Sigmoid colon (tissue), 7 donors: ENCODE measurements around the gene ARSJ. TPM values are rescaled to one million over a fixed set of nuclear protein-coding genes. Genes with fewer than 3 reads are reported as not detected.

ENCODE experiments used
- DNase-seq: peaks from one replicate; pipeline ENCODE4 v3.0.0-alpha.2; 2019
- H3K27ac ChIP-seq, 4 donors: fragments of 200-600 bp; sonication (generic); one replicate each; pipeline ENCODE4 v1.5.1; 2016 to 2019; ENCODE audit warnings: mild to moderate bottlenecking in 1 of 4
- H3K27me3 ChIP-seq, 3 donors: fragments of 200-600 bp; sonication (generic); one replicate each; pipeline ENCODE4 v1.5.1; 2019; ENCODE audit warnings: mild to moderate bottlenecking in 1 of 3
- H3K36me3 ChIP-seq, 4 donors: fragments of 200-600 bp; sonication (generic); one replicate each; pipeline ENCODE4 v1.5.1; 2016 to 2019
- H3K4me1 ChIP-seq, 4 donors: fragments of 200-600 bp; sonication (generic); one replicate each; pipeline ENCODE4 v1.5.1; 2017 to 2019
- H3K4me3 ChIP-seq, 4 donors: fragments of 200-600 bp; sonication (generic); one replicate each; pipeline ENCODE4 v1.5.1; 2017 to 2019; ENCODE audit warnings: mild to moderate bottlenecking in 2 of 4, moderate library complexity in 1 of 4
- H3K9me3 ChIP-seq, 4 donors: fragments of 200-600 bp in 3 of 4; sonication (generic) in 3 of 4; one replicate each; pipeline versions ENCODE4 v1.5.1 to v1.6.1; 2013 to 2019
- CTCF ChIP-seq, 4 experiments: fragments of 450-650 bp in 3 of 4; fragments of 200-600 bp in 1 of 4; IDR thresholded peaks; one replicate each; pipeline ENCODE4 v1.5.1; 2016 to 2019; ENCODE audit warnings: antibody characterized with exemption in 4 of 4, mild to moderate bottlenecking in 3 of 4, moderate library complexity in 2 of 4
- EP300 ChIP-seq, 4 donors: sonication (generic); formaldehyde crosslinking; IDR thresholded peaks; one replicate each; pipeline ENCODE4 v1.6.1; 2017; ENCODE audit warnings: antibody characterized with exemption in 4 of 4
- POLR2A ChIP-seq, 2 donors: fragments of 450-650 bp; IDR thresholded peaks; one replicate each; pipeline ENCODE4 v1.6.1; 2016; ENCODE audit warnings: antibody characterized with exemption in 2 of 2, mild to moderate bottlenecking in 2 of 2, moderate library complexity in 2 of 2
- POLR2AphosphoS5 ChIP-seq, 4 donors: sonication (generic); formaldehyde crosslinking; IDR thresholded peaks; one replicate each; pipeline ENCODE4 v1.6.1; 2017; ENCODE audit warnings: antibody characterized with exemption in 4 of 4
- whole genome bisulfite sequencing, 2 donors: extraction: QIAGEN DNeasy Blood & Tissue Kit; methylation state at CpG; one replicate each; pipeline ENCODE4 v1.1.7; 2013; 5-methylcytosine and 5-hydroxymethylcytosine counted together
- intact Hi-C: fragments of 100-400 bp; cut with DNase I; formaldehyde crosslinking; loops from one replicate; pipeline ENCODE4 v1.15.1; 2023
- polyA plus RNA-seq, 3 donors: library from polyadenylated mRNA; stranded (reverse); fragments of 200-250 nt; gene quantifications; one replicate each; pipeline ENCODE4 v1.2.3, GENCODE V29; 2013
- total RNA-seq, 4 donors: library from RNA; depleted of rRNA; stranded (reverse); fragments of >200 nt; gene quantifications; one replicate each; pipeline ENCODE4 v1.1.0, GENCODE V29; 2016
- donor health status: healthy with polysubstance abuse.
- donor health status: Bipolar disorder and iron deficiency.
- donor health status: healthy.

ARSJ gene
- total and polyA plus RNA-seq, 7 donors = 0.46 to 11.9 (median 7.2) TPM

GRCh38 chr4:114025176-114025777 lies 45.8 kb upstream of the ARSJ start:
- no peak for DNase-seq
- Histone ChIP-seq H3K36me3 (no peaks in the 10 kb centered on the region), H3K27ac (no peak overlapping the region), H3K27me3 (no peaks in the 10 kb centered on the region), H3K4me3 (no peak overlapping the region), H3K9me3 (no peaks in the 10 kb centered on the region), H3K4me1 (no peaks in the 10 kb centered on the region)
- TF ChIP-seq POLR2AphosphoS5 (IDR thresholded peaks at IDR 0.05) (no peak), EP300 (IDR thresholded peaks at IDR 0.05) (no peak), CTCF (IDR thresholded peaks at IDR 0.05) (no peak), POLR2A (IDR thresholded peaks at IDR 0.05) (no peak)
- 16 to 59% methylated on average over 5 of the region's 5 CpGs for WGBS, 2 donors
- intact Hi-C loops = no loop called here

- 46 to 69% methylated on average over 3 of the region's 3 CpGs for WGBS, 2 donors
- Histone ChIP-seq H3K9me3 (no peaks in the 10 kb centered on the region), H3K27ac (no peak overlapping the region), H3K4me1 (no peaks in the 10 kb centered on the region), H3K36me3 (no peaks in the 10 kb centered on the region), H3K27me3 (no peaks in the 10 kb centered on the region), H3K4me3 (no peak overlapping the region)
- intact Hi-C loops = no loop called here
- no peak for DNase-seq
- no peak for TF ChIP-seq CTCF (IDR thresholded peaks at IDR 0.05)
- TF ChIP-seq EP300 (IDR thresholded peaks at IDR 0.05) = no peak
- TF ChIP-seq POLR2AphosphoS5 (IDR thresholded peaks at IDR 0.05) = no peak
- no peak for TF ChIP-seq POLR2A (IDR thresholded peaks at IDR 0.05)
These were observed 42.0 kb upstream of the ARSJ start for GRCh38 chr4:114021451-114021850.

GRCh38 chr4:114019969-114020358 lies 40.5 kb upstream of the ARSJ start:
- H3K27ac ChIP-seq = no peak overlapping the region
- intact Hi-C loops = no loop called here
- TF ChIP-seq CTCF (IDR thresholded peaks at IDR 0.05) (no peak), EP300 (IDR thresholded peaks at IDR 0.05) (no peak), POLR2AphosphoS5 (IDR thresholded peaks at IDR 0.05) (no peak), POLR2A (IDR thresholded peaks at IDR 0.05) (no peak)

GRCh38 chr4:114019276-114019968 lies 40.0 kb upstream of the ARSJ start:
- intact Hi-C loops = no loop called here
- WGBS, 2 donors = 11 to 31% methylated on average over 2 of the region's 2 CpGs
- H3K36me3 ChIP-seq = no peaks in the 10 kb centered on the region
- no peaks in the 10 kb centered on the region for H3K9me3 ChIP-seq
- TF ChIP-seq POLR2AphosphoS5 (IDR thresholded peaks at IDR 0.05) (no peak), EP300 (IDR thresholded peaks at IDR 0.05) (no peak), POLR2A (IDR thresholded peaks at IDR 0.05) (no peak), CTCF (IDR thresholded peaks at IDR 0.05) (no peak)
- no peak overlapping the region for H3K4me3 ChIP-seq
- peaks cover 0 to 11% (median 3%) of the 10 kb centered on the region in 4 donors for H3K4me1 ChIP-seq
- H3K27ac ChIP-seq = no peak overlapping the region
- no peak for DNase-seq
- H3K27me3 ChIP-seq = no peaks in the 10 kb centered on the region

More at GRCh38 chr4:114019969-114020358, 40.5 kb upstream of the ARSJ start:
- no peaks in the 10 kb centered on the region for H3K27me3 ChIP-seq
- no peak for DNase-seq
- H3K4me3 ChIP-seq = no peak overlapping the region
- no peaks in the 10 kb centered on the region for H3K36me3 ChIP-seq
- WGBS, 2 donors = 20 to 76% methylated on average over 1 of the region's 1 CpG
- H3K4me1 ChIP-seq = peaks cover 0 to 8% (median 3%) of the 10 kb centered on the region in 4 donors
- no peaks in the 10 kb centered on the region for H3K9me3 ChIP-seq
